NOMO-1 treated with dmso at 0.1 percent for 144 hours (cell line): Measurements from ENCODE around the gene ZBP1.

ENCODE experiments used
- DNase-seq: peaks from one replicate; lab custom pipeline; 2025; ENCODE audit not compliant: unreplicated experiment; lab: John Stamatoyannopoulos, UW

ZBP1 gene

GRCh38 chr20:57576617-57577550 is 43.3 kb downstream of the ZBP1 start:
- no peak for DNase-seq

DNA sequence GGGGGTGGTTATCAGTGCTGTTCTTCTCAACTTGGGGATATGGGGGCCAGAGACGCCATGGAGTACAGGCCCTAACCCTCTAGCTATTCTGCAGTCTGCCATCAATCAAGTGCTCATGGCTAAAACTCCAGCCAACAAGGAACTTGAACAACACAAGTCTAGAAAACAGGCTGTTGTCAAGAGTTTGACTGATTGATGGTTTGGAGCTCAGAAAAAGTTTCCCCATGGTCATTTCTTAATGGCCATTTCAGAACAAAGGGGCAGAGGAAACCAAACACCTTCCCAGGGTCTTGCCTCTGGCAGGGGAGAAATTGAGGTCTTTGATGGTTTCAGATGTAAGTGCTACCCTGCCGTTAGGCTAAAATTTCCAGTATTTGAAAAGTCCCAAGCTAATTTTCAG is 44.2 kb downstream of the ZBP1 start:
- DNase-seq, result no peak

GRCh38 chr20:57574954-57575353 is 45.3 kb downstream of the ZBP1 start:
- no peak for DNase-seq

GRCh38 chr20:57573894-57574293 is 46.3 kb downstream of the ZBP1 start:
- DNase-seq, result no peak

DNA sequence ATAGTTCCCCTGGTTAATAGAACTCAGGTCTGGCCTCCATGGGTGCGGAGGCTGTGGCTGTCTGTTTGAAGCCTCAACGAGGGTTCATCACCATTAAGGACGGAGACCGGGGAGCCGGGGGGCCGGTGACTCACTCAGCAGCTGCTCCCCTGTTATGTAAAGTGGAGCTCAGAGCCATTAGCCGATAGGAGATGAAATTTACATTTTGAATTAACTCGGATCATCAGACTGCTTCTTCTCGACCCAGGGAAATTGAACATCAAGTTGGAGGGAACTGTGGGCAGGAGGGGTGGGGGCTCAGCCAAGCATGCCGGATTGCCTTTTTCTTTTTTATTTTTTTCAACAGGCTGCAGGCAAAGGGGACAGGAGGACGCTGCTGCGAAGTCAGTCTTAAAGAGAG is 47.0 kb downstream of the ZBP1 start:
- DNase-seq, result no peak

DNA sequence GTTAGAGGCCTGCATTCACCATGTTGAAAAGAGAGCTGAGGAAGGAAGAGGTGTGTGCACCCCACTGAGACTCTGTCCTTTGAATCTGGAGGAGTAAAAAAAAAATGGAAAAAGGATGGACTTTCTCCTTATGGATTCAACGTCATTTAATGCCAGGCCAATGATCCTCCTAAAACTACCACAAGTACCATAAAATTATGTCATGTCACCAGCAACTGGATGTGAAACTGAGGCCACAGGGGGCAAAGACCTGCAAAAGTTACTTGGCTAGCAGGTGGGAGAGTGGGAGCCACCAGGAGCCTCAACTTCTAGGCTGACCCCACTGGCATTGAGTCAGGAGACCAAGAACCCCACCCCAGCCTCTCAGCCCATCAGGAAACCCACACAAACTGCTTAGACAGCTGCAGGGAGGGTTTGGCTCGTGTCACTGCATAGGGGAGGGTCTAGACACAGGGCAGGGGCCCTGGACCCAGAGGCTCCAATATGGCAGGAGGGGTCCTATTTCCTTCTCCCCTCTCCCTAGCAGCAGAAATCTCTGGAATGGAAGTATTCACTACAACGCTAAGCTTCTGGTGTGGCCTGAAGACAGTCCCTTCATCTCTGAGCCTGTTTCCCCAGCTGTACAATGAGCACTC is 48.3 kb downstream of the ZBP1 start:
- DNase-seq, result no peak

GRCh38 chr20:57570920-57571319 is 49.3 kb downstream of the ZBP1 start:
- DNase-seq, result no peak

GRCh38 chr20:57570145-57570850 is 49.9 kb downstream of the ZBP1 start:
- no peak for DNase-seq

GRCh38 chr20:57568960-57569359 is 51.3 kb downstream of the ZBP1 start:
- no peak for DNase-seq

DNA sequence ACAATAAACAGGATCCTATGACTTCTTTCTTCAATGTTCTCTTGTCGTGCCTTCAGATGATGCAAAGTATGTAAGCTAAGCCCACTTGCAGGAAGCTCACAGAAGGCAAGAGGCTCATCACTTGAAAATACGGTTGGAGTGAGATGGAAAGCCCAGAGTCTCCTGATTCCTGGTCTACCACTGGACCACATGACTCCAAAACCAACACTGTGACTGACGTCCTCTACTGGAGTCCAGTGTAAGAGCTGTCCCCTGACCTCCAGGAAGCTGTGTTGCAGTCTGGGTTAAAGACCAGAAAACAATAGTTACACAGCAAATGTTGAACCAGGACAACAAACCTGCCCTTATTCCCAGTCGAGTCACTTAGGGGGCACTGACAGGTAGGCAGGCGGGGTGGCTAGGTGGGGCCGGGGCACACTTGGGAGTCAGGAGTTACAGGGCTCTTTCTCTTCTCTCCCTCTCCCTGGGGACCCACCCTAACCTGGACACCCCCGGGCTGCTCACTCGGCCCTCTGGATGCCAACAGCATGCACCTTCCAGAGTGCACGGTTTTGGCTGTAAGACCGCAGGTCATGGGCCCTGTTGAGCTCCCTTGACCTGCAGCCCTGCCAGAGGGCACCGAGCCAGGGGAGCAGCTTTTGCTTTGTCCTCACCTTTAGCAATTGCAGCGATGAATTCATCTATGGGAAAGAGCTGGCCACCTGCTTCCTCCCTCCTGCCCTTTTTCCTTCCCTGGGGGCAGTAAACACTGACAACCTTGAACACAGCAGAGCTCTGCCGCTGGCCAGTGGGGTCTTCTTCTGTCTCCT is 51.9 kb downstream of the ZBP1 start:
- no peak for DNase-seq

DNA sequence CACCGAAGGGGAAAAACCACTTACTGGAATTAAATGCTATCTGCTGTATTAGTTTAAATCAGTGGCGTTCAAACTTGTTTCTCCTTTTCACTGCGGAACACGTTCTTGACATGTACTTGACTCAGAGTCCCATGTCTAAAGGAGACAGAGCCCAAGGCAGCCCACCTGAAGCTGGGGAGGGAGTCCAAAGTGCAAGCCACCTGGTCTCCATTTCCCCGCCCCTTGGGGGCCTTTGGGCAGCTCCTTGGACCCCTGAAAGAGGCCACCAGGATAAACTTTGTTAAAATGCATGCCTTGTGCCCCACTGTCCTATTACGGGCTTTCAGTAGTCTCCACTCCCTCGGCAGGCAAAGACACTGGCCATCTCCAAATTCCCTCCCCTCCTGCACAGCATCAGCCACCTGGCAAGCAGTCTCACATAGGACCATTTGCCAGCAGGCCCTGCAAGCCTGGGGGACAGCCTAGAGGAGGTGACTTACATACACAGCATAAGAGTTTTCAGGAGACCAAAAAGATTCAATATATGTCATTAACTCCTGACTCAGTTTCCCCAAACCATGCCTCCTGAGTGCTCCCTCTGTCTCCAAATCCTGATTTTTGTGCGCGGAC is 52.7 kb downstream of the ZBP1 start:
- no peak for DNase-seq

DNA sequence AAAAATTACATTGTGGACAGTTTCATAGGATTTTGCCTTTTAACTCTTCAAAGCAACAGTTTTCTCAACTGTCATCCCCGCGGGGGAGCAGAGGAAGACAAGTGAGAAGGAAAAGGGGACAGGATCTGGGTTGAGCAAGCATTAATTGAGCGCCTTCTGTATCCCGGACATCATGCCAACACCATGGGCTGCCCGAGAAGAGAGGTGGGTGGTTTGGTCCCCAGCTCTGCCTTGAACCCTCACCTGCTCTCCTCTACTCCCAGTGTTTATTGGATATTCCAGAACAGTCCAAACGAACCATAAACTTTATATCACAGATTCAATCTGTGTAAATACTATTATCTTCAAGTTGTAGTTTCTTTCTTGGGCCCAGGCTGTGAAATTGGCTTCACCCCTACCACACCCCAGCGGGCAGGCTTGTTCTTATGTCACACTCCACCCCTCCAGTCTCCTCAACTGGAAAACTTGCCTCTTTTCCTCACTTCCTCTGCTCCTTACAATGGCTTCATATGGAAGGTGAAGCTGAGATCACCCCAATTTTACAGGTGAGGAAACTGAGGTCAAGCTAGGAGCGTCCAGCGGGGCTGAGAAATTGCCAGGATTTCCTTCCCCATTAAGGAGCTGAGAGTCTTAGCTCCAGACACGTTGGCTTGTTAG is 53.3 kb downstream of the ZBP1 start:
- no peak for DNase-seq

DNA sequence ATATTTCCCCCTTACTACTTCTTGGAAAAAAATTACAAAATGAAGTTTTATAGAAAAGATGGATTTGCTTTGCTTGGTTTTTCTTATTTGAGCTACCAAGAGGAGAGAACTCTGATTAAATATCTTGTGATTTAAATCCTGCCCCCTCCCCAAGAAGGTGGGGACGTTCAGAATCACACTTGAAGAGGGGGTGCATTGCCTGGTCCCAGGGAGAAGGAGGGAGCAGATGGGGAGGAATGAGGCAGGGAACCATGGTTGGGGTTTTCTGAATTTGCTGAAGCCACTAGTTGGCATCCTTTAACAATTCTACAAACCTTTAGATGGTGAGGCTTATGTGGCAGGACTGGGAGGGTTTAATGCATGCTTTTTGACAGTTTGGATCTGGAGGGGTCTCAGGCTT is 53.8 kb downstream of the ZBP1 start:
- no peak for DNase-seq

GRCh38 chr20:57564951-57565642 is 55.1 kb downstream of the ZBP1 start:
- no peak for DNase-seq

- DNase-seq, result no peak
Measured at GRCh38 chr20:57564180-57564802, 55.9 kb downstream of the ZBP1 start.

DNA sequence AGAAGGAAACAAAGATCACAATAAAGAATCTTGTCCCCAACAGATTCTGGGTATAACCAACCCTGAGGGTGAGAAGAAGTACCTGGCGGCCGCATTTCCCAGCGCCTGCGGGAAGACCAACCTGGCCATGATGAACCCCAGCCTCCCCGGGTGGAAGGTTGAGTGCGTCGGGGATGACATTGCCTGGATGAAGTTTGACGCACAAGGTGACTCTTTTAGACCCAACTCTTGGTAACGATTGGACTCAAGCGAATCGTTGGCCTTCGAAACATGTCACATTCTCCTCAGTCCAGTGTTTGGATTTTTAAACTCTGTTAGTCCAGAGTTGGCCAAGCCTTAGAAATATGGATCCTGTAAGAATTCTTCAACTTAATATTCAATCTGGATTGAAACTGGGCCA is 56.7 kb downstream of the ZBP1 start:
- DNase-seq, result no peak

- DNase-seq, result no peak
Measured at GRCh38 chr20:57562541-57563465, 57.4 kb downstream of the ZBP1 start.
